ENCODE data around the gene M1AP. TPM values are rescaled to one million over a fixed set of nuclear protein-coding genes. Genes with fewer than 3 reads are reported as not detected.

Gene M1AP
- total RNA-seq, 1 experiment from 2014 or later, result 7.6 TPM

GRCh38 chr2:74597410-74597809, 50.7 kb downstream of the M1AP start:
- Histone ChIP-seq H3K23me2 (ENCODE audit: insufficient read length, low read depth, low read length, poor library complexity, severe bottlenecking) (no peaks in the 10 kb centered on the region), H2AK5ac (ENCODE audit: insufficient read length, low read length) (no peak overlapping the region), H3K18ac (ENCODE audit: insufficient read length, low read depth, low read length) (no peak overlapping the region), H4K20me1 (ENCODE audit: control insufficient read depth, insufficient read depth, insufficient read length) (no peaks in the 10 kb centered on the region), H3K27me3 (ENCODE audit: insufficient read depth, low read length) (no peaks in the 10 kb centered on the region), H3K79me2 (ENCODE audit: insufficient read depth, low read length) (no peaks in the 10 kb centered on the region), H3T11ph (ENCODE audit: low read length) (no peak overlapping the region), H4K5ac (ENCODE audit: insufficient read length, low read depth, low read length) (no peak overlapping the region), H2BK5ac (ENCODE audit: insufficient read length, low read length) (no peak overlapping the region), H2BK15ac (ENCODE audit: low read depth, low read length) (no peak overlapping the region), H3K9ac (ENCODE audit: extremely low read depth, insufficient read length, low read length) (no peak overlapping the region), H4K8ac (replicated peaks; ENCODE audit: insufficient read length, low read depth, low read length) (no peak overlapping the region), H3K23ac (ENCODE audit: insufficient read length, low read depth, low read length) (no peak overlapping the region), H3K79me1 (ENCODE audit: insufficient read depth, low read depth, low read length, poor library complexity, severe bottlenecking) (no peaks in the 10 kb centered on the region), H3K9me3 (ENCODE audit: control insufficient read depth, low read depth, low read length) (no peaks in the 10 kb centered on the region), H4K91ac (ENCODE audit: insufficient read length, low read depth, low read length) (no peak overlapping the region), H3K4me1 (ENCODE audit: insufficient read depth, low read length) (no peaks in the 10 kb centered on the region), H3K4me2 (ENCODE audit: insufficient read depth, insufficient read length, low read length) (no peak overlapping the region), H3K56ac (ENCODE audit: insufficient read length, low read depth, low read length) (no peak overlapping the region), H2BK20ac (ENCODE audit: low read depth, low read length, poor library complexity, severe bottlenecking) (no peak overlapping the region), H2BK120ac (ENCODE audit: low read depth, low read length, poor library complexity, severe bottlenecking) (no peak overlapping the region), H3K27ac (ENCODE audit: insufficient read length, low read depth, low read length) (no peak overlapping the region), H3K4ac (ENCODE audit: low read depth, low read length) (no peak overlapping the region), H2BK12ac (ENCODE audit: insufficient read length, low read depth, low read length) (no peak overlapping the region), H2AFZ (ENCODE audit: low read length) (no peak overlapping the region), H3K14ac (ENCODE audit: insufficient read depth, low read length) (no peak overlapping the region)
- peaks cover 4% of the 10 kb centered on the region; the same call in 1 of the 2 replicates for H3K27me3 Mint-ChIP-seq (ENCODE audit: low read depth)
- DNase-seq, result no peak
- TF ChIP-seq CTCF (conservative IDR thresholded peaks at IDR 0.05), result no peak
- WGBS (ENCODE audit: extremely low coverage, insufficient read length, low lambda C conversion rate), result no CpG with 5 or more reads among the region's 1 CpG
- no peaks in the 10 kb centered on the region for H3K36me3 Mint-ChIP-seq (ENCODE audit: insufficient read depth in 1 of 3, low read depth in 3 of 3)
- no peaks in the 10 kb centered on the region for H3K4me1 Mint-ChIP-seq
- no peak overlapping the region for H3K27ac Mint-ChIP-seq
- H3K4me3 Mint-ChIP-seq, result no peak overlapping the region
- H3K9me3 Mint-ChIP-seq, result no peaks in the 10 kb centered on the region
